GM06990 (cell line): ENCODE data around the gene C2CD2.

ENCODE experiments used
- DNase-seq: peaks from one replicate; pipeline ENCODE4 v3.0.0-alpha.2; 2011; ENCODE audit not compliant: insufficient read length; ENCODE audit errors: extremely low read depth
- H3K27me3 ChIP-seq: replicated peaks from 2 replicates; pipeline ENCODE4 v1.6.0; 2011; ENCODE audit warnings: low read length; ENCODE audit not compliant: control insufficient read depth, insufficient read depth
- H3K36me3 ChIP-seq: 2 replicates; pipeline ENCODE4 v1.5.1; 2011; ENCODE audit warnings: low read length; ENCODE audit not compliant: control insufficient read depth, insufficient read depth
- H3K4me3 ChIP-seq: replicated peaks from 2 replicates; pipeline ENCODE4 v1.5.1; 2011; ENCODE audit warnings: low read depth, mild to moderate bottlenecking, control low read depth, low read length
- CTCF ChIP-seq: IDR thresholded peaks from 2 replicates; pipeline ENCODE4 v1.5.1; 2011; ENCODE audit warnings: low read length, control low read depth, mild to moderate bottlenecking, inconsistent platforms; ENCODE audit not compliant: insufficient read depth, poor library complexity, severe bottlenecking

C2CD2 gene

GRCh38 chr21:41914358-41914757 is 39.5 kb downstream of the C2CD2 start:
- H3K27me3 ChIP-seq, result no peaks in the 10 kb centered on the region
- TF ChIP-seq CTCF, result no peak
- no peak for DNase-seq
- no peak overlapping the region for H3K4me3 ChIP-seq
- H3K36me3 ChIP-seq, result peaks cover 26% of the 10 kb centered on the region

GRCh38 chr21:41913230-41913629 is 40.6 kb downstream of the C2CD2 start:
- no peak for TF ChIP-seq CTCF
- Histone ChIP-seq H3K27me3 (no peaks in the 10 kb centered on the region), H3K36me3 (peaks cover 23% of the 10 kb centered on the region), H3K4me3 (no peak overlapping the region)
- DNase-seq, result no peak

- no peak for DNase-seq
- Histone ChIP-seq H3K36me3 (peaks cover 13% of the 10 kb centered on the region), H3K27me3 (no peaks in the 10 kb centered on the region), H3K4me3 (no peak overlapping the region)
- TF ChIP-seq CTCF, result no peak
Observed at GRCh38 chr21:41908829-41909228, 45.0 kb downstream of the C2CD2 start.

- Histone ChIP-seq H3K4me3 (no peak overlapping the region), H3K36me3 (peaks cover 10% of the 10 kb centered on the region), H3K27me3 (no peaks in the 10 kb centered on the region)
- TF ChIP-seq CTCF, result no peak
- DNase-seq, result no peak
Observed at GRCh38 chr21:41907496-41908258, 46.1 kb downstream of the C2CD2 start.

GRCh38 chr21:41906770-41907169 is 47.0 kb downstream of the C2CD2 start:
- H3K36me3 ChIP-seq, result peaks cover 10% of the 10 kb centered on the region
- DNase-seq, result no peak
- no peaks in the 10 kb centered on the region for H3K27me3 ChIP-seq
- TF ChIP-seq CTCF, result no peak
- H3K4me3 ChIP-seq, result no peak overlapping the region
